ENCODE measurements around the gene BMP7. TPM values are rescaled to one million over a fixed set of nuclear protein-coding genes. Genes with fewer than 3 reads are reported as not detected.

BMP7 gene
- total and polyA plus RNA-seq, 9 of the 15 experiments (the other 6 are each of a cell fraction or from before 2014, with no cell fraction given) = 0.18 TPM; not detected in 8

DNA sequence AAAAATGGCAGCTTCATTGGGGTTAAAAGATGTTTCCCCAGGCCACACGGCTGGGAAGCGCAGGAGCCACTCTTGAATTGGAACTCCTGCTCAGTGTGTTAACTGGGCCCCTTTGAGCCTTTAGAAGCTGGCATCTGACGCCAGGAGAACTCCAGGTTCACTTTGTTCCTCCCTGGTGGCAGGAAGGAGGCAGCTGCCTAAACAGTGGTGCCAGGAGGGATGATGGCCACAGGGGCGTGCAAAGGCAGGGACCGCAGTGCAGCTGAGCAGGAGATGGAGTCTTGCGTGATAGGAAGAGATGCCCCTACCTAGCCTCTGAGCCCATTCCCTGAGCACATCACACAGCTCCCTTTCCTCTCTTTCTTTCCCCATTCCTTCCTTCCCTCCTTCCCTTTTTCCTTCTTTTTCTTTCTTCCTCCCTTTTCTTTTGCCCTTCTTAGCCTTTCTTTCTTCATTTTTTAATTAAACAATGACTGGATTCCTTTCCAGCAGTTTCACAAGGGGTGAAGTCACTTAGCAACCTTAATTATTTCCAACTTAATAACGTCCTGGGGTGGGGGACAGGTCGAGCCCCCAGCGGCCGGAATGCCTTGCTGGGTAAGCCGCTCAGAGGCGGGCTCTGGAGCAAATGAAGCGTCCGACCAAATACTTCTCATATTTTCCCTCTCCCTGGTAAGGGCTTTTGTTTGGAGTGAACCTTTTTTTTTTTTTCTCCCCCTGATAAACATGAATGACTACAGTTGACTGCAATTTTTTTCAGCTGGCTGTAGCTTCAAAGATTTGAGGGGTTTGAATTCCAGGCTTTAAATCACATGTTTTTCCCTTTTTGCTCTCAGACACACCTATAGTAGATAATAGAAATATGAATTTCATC, 20.8 kb upstream of the BMP7 start:
- H3K9ac ChIP-seq (ENCODE audit: insufficient read depth in 1 of 2, low read depth in 2 of 2, low read length in 2 of 2) = no peak overlapping the region
- ATAC-seq (no peak), DNase-seq (ENCODE audit: extremely low read depth in 1 of 4, low spot score in 3 of 4) (no peak), FAIRE-seq (no peak)
- H3K9me3 ChIP-seq (replicated peaks; ENCODE audit: control insufficient read depth, insufficient read depth, low read depth, low read length) = no peaks in the 10 kb centered on the region
- H3K27me3 ChIP-seq (ENCODE audit: control insufficient read depth in 2 of 2, insufficient read depth in 2 of 2, low read length in 2 of 2) = peaks cover 37 to 84% of the 10 kb centered on the region in 2 experiments
- no TSS peak for BruUV-seq (replicated peaks)
- H2AFZ ChIP-seq (ENCODE audit: low read depth, low read length) = no peak overlapping the region
- intact Hi-C loops (cut with micrococcal nuclease) = no loop called here
- in situ Hi-C loops (cut with MboI) = no loop called here
- ChIA-PET CTCF (ENCODE audit: low intra/inter-chr PET ratio) (interaction anchor here (0.7 kb wide), 1 partner anchor 49 kb away, joined by 4 read pairs; no protein-coding TSS in a partner anchor), POLR2A (no interaction called here)
- H3K36me3 ChIP-seq (ENCODE audit: control insufficient read depth, insufficient read depth, low read length) = no peaks in the 10 kb centered on the region
- no peaks in the 10 kb centered on the region for H3K9me1 ChIP-seq (ENCODE audit: control insufficient read depth, insufficient read depth, low read length)
- WGBS (ENCODE audit: insufficient coverage, low coverage, missing lambda C conversion rate) = 0% methylated on average over 12 of the region's 14 CpGs
- no peak overlapping the region for H3K4me3 ChIP-seq
- H3K27ac ChIP-seq (ENCODE audit: extremely low read depth, low read depth, low read length) = no peak overlapping the region
- no peak overlapping the region for H3K4me2 ChIP-seq (ENCODE audit: insufficient read depth, low read length)
- no peaks in the 10 kb centered on the region for H3K79me2 ChIP-seq (ENCODE audit: control insufficient read depth, insufficient read depth, low read length)
- H4K20me1 ChIP-seq (replicated peaks; ENCODE audit: control insufficient read depth, insufficient read depth, low read length) = 0 out of 2 replicates have a peak, but pooled peaks cover 3% of the 10 kb centered on the region
- no peaks in the 10 kb centered on the region for H3K4me1 ChIP-seq (replicated peaks in 1 of 2; ENCODE audit: control insufficient read depth in 2 of 2, insufficient read depth in 2 of 2, low read length in 2 of 2)
- TF ChIP-seq ZNF707 (CRISPR knock-in tag; conservative IDR thresholded peaks at IDR 0.05) = no peak
- no peak for TF ChIP-seq PTBP1 (IDR thresholded peaks at IDR 0.05; ENCODE audit: low read depth, low read length)
- TF ChIP-seq, protein P1, sequence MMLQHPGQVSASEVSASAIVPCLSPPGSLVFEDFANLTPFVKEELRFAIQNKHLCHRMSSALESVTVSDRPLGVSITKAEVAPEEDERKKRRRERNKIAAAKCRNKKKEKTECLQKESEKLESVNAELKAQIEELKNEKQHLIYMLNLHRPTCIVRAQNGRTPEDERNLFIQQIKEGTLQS (IDR thresholded peaks at IDR 0.05) = no peak
- TF ChIP-seq, protein P1 (CRISPR knock-in tag; conservative IDR thresholded peaks at IDR 0.05) = no peak
- TF ChIP-seq ZBTB40 (IDR thresholded peaks at IDR 0.05) = no peak
- no peak for TF ChIP-seq ZBTB40 (CRISPR knock-in tag; IDR thresholded peaks at IDR 0.05)
- TF ChIP-seq ZNF444 (CRISPR knock-in tag; IDR thresholded peaks at IDR 0.05) = no peak
- no peak for TF ChIP-seq GATAD2A (IDR thresholded peaks at IDR 0.05)
- TF ChIP-seq TCFL5 (CRISPR knock-in tag; conservative IDR thresholded peaks at IDR 0.05) = no peak
- TF ChIP-seq ARID1B (IDR thresholded peaks at IDR 0.05) = no peak
- TF ChIP-seq NCOA2 (IDR thresholded peaks at IDR 0.05; ENCODE audit: partially characterized antibody in 2 of 2) = no peak

Data from K562 (cell line).